Measurements from ENCODE around the gene NFATC3. TPM values are rescaled to one million over a fixed set of nuclear protein-coding genes. Genes with fewer than 3 reads are reported as not detected.

The NFATC3 gene
- total RNA-seq, 2 donors from 2014 or later: 15.5 to 19.5 TPM

DNA sequence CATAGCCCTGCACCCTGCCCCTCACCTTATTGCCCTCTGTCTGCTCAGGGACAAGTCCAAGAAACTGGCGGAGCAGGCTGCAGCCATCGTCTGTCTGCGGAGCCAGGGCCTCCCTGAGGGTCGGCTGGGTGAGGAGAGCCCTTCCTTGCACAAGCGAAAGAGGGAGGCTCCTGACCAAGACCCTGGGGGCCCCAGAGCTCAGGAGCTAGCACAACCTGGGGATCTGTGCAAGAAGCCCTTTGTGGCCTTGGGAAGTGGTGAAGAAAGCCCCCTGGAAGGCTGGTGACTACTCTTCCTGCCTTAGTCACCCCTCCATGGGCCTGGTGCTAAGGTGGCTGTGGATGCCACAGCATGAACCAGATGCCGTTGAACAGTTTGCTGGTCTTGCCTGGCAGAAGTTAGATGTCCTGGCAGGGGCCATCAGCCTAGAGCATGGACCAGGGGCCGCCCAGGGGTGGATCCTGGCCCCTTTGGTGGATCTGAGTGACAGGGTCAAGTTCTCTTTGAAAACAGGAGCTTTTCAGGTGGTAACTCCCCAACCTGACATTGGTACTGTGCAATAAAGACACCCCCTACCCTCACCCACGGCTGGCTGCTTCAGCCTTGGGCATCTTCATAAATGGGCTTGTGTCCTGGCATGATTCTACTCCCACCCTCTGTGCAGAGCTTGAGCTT lies 6.3 kb upstream of the NFATC3 start:
- peaks cover 0 to 2% of the 10 kb centered on the region in 2 donors for H3K36me3 ChIP-seq (replicated peaks in 1 of 2; ENCODE audit: insufficient read depth in 1 of 2, low read depth in 2 of 2)
- ATAC-seq: no peak
- no peaks in the 10 kb centered on the region for H3K27me3 ChIP-seq
- no peak overlapping the region for H3K4me3 ChIP-seq
- WGBS, 2 donors: 90 to 93% methylated on average over 7 to 8 of the region's 8 CpGs
- peaks cover 10% of the 10 kb centered on the region for H3K4me1 ChIP-seq
- TF ChIP-seq, protein P1, sequence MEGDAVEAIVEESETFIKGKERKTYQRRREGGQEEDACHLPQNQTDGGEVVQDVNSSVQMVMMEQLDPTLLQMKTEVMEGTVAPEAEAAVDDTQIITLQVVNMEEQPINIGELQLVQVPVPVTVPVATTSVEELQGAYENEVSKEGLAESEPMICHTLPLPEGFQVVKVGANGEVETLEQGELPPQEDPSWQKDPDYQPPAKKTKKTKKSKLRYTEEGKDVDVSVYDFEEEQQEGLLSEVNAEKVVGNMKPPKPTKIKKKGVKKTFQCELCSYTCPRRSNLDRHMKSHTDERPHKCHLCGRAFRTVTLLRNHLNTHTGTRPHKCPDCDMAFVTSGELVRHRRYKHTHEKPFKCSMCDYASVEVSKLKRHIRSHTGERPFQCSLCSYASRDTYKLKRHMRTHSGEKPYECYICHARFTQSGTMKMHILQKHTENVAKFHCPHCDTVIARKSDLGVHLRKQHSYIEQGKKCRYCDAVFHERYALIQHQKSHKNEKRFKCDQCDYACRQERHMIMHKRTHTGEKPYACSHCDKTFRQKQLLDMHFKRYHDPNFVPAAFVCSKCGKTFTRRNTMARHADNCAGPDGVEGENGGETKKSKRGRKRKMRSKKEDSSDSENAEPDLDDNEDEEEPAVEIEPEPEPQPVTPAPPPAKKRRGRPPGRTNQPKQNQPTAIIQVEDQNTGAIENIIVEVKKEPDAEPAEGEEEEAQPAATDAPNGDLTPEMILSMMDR (IDR thresholded peaks at IDR 0.05): no peak
- TF ChIP-seq POLR2A (IDR thresholded peaks at IDR 0.05): no peak
- DNase-seq: no peak
- peak overlapping the region in 1 of 4 donors; percentile 66 for H3K27ac ChIP-seq
- intact Hi-C loops (cut with DNase I): no loop called here
- H3K9me3 ChIP-seq: no peaks in the 10 kb centered on the region

GRCh38 chr16:68079376-68079625 lies 5.9 kb upstream of the NFATC3 start:
- ATAC-seq (no peak), DNase-seq (no peak)
- H3K27ac ChIP-seq: peak overlapping the region in 2 of 4 donors; percentile 0 to 66
- no peaks in the 10 kb centered on the region for H3K27me3 ChIP-seq
- intact Hi-C loops (cut with DNase I): no loop called here
- no peaks in the 10 kb centered on the region for H3K9me3 ChIP-seq
- H3K4me1 ChIP-seq: peaks cover 15% of the 10 kb centered on the region
- H3K36me3 ChIP-seq (replicated peaks in 1 of 2; ENCODE audit: insufficient read depth in 1 of 2, low read depth in 2 of 2): peaks cover 0 to 2% of the 10 kb centered on the region in 2 donors
- TF ChIP-seq POLR2A (IDR thresholded peaks at IDR 0.05): no peak
- TF ChIP-seq, protein P1 (IDR thresholded peaks at IDR 0.05): no peak
- no peak overlapping the region for H3K4me3 ChIP-seq

DNA sequence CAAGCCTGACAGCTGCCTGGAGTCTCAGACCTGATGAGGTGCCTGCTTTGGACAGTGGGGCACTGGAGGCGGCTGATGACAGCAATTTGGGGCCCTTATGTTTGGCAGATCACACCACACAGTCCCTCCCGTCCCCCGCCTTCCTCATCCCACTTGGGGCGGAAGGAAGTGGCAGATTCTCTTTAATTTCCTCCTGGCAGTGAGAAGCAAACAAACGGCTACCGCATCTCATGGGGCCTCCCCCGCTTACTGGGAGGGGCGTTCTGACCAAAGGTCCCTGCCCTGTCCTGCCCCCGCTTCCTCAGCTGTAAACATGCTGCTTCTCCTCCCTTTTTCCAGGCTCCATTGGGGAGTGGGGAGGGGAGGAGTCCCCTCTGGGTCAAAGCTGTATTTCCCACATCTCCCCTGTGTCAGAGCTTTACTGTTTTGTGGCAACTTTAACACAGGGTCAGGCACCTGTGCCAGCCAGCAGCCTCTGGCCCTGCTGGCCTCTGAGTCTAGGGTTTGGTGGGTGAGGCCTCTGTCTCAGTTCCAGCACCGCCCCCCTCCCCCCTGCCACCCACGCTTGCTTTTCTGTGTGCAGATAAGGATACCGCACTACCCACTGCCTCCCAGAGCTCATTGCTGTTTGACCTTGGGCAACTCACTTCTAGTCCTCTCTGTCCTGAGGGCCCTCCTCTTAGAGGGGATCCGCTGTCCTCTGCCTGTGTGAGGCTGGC lies 5.4 kb upstream of the NFATC3 start:
- Histone ChIP-seq H3K4me3 (no peak overlapping the region), H3K27ac (peak overlapping the region in 3 of 4 donors; percentile 0 to 66 (median 31)), H3K9me3 (no peaks in the 10 kb centered on the region), H3K27me3 (no peaks in the 10 kb centered on the region), H3K4me1 (peaks cover 16% of the 10 kb centered on the region), H3K36me3 (replicated peaks in 1 of 2; ENCODE audit: insufficient read depth in 1 of 2, low read depth in 2 of 2) (peaks cover 0 to 2% of the 10 kb centered on the region in 2 donors)
- TF ChIP-seq, protein P1 (IDR thresholded peaks at IDR 0.05): no peak
- TF ChIP-seq POLR2A (IDR thresholded peaks at IDR 0.05): no peak
- intact Hi-C loops (cut with DNase I): loop anchor here (10.0 kb wide), 1 partner anchor 145 kb away; no protein-coding TSS in a partner anchor
- WGBS, 2 donors: 41 to 85% methylated on average over 7 to 13 of the region's 13 CpGs
- DNase-seq: peak; percentile 22 to 74 (median 48)
- no peak for ATAC-seq

DNA sequence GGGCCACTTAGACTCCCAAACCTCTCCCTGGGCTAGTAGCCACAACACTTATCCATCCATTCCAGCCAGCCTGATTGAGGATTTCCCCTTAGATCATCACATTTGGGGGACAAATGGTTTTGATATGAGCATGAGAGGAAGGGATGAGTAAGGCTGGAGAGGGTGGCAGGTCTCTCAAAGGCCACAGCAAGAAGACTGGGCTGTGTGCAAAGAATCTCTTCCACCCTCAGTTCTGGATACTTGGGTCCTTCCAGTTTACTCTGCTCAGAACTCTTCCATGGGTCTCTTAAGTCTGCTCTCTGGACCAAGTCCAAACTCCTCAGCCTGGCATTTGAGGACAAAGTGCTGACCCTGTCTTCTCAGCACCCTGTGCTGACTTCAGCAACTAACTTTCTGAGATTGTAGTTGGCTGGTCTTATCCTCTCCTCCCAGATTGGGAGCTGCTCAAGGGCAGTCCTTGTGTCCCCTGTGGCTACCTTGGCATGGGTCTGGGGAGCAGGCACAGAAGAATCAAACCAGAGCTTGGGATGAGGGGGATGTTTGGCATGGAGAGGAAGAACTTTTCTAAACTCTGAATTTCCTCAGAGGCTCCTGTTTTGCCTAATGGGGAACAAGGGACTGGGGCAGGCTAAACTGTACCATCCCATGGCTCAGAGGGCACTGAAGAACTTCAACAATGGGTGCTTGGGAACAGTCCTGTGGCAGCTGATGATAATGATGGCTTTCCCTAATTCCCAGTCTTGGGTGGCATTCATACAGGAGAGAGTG lies 3.1 kb upstream of the NFATC3 start:
- TF ChIP-seq, protein P1 (IDR thresholded peaks at IDR 0.05): no peak
- no peak for TF ChIP-seq POLR2A (IDR thresholded peaks at IDR 0.05)
- intact Hi-C loops (cut with DNase I): loop anchor here (10.0 kb wide), 1 partner anchor 143 kb away; no protein-coding TSS in a partner anchor

More for the DNA sequence above, 3.1 kb upstream of the NFATC3 start:
- DNase-seq (no peak), ATAC-seq (no peak)
- H3K27me3 ChIP-seq: no peaks in the 10 kb centered on the region
- no peak overlapping the region for H3K27ac ChIP-seq
- no peaks in the 10 kb centered on the region for H3K36me3 ChIP-seq (replicated peaks in 1 of 2; ENCODE audit: insufficient read depth in 1 of 2, low read depth in 2 of 2)
- H3K4me3 ChIP-seq: no peak overlapping the region
- peaks cover 23% of the 10 kb centered on the region for H3K4me1 ChIP-seq
- H3K9me3 ChIP-seq: no peaks in the 10 kb centered on the region

Data from body of pancreas (tissue), 4 donors.